RPMI7951 (cell line): ENCODE measurements around the gene PARD3B. TPM values are rescaled to one million over a fixed set of nuclear protein-coding genes. Genes with fewer than 3 reads are reported as not detected.
A peak's percentile ranks its signal among the peaks of the same experiment; 100 is the strongest.

Source experiments
- DNase-seq: peaks from one replicate; pipeline ENCODE4 v3.0.0-alpha.2; 2012; ENCODE audit warnings: low read depth
- total RNA-seq: library from RNA; depleted of rRNA; stranded (reverse); fragments of >200 nt; shearing (Covaris generic); gene quantifications from 2 replicates; pipeline ENCODE4 v1.2.3, GENCODE V29; 2014

Gene PARD3B
- total RNA-seq, 1 experiment from 2014 or later: 0.96 TPM

DNA sequence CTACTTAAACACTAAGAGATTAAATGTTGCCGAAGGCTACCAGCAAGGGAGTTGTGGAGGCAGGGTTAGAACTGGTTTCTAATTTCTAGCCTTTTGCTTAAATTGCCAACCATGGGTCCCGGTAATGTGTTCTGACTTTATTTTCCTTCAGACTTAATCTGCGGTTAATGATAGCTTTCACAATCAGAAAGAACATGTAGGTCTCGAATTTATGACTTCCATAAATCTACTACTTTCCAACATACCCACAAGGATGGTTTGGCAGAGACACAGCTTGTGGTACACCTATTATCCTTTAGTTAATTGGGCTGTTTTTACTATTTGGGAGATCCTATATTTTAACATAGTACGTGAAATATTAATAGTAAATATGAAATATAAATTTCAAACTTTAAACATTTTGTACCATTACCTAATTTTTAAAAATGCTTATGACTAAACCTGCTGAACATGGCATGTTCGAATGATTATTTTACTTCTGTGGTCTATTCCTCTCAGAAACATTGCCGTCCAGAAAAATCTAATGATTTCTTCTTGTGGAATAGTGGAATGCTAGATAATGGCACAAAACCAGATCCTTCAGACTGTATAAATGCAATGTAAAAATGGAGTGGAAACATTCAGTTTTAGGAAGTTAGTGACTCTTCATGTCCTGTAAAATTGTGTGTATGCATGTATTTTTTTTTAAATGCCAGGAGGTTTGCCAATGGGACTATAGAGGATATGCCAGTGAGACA, 41.3 kb downstream of the PARD3B start:
- DNase-seq: no peak

DNA sequence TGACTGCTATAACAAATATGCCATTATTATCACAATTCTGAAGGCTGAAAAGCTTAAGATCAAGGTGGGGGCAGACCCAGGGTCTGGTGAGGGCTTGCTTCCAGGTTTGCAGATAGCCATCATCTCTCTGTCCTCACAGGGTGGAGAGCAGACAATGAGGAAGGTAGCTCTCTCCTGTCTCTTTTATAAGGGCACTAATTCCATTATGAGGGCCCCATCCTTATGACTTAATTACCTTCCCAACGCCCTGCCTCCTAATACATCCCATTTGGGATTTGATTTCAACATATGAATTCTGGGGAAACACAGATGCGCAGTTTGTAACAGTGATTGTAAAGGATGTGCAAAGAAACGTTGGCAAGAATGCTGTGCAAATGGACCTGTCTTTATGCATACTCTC, 44.8 kb downstream of the PARD3B start:
- no peak for DNase-seq

DNA sequence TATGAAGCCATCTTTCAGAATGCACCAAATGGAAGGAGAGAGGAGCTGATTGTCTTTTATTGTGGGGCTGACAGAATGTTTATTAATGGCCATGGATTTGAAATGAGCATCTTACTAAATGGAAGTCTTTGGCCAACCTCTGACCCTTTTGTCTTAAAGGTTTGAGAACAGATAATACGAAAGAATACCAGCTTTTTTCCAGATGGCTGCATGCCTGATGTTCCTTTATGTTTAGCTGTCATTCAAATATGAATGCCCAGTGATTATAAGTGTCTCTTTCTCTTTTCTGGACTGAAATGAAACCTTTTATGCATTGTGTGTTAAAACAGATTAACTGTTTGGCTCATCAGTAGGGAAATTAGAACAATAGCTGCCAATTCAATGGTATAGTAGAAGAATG, 46.0 kb downstream of the PARD3B start:
- DNase-seq: no peak

DNA sequence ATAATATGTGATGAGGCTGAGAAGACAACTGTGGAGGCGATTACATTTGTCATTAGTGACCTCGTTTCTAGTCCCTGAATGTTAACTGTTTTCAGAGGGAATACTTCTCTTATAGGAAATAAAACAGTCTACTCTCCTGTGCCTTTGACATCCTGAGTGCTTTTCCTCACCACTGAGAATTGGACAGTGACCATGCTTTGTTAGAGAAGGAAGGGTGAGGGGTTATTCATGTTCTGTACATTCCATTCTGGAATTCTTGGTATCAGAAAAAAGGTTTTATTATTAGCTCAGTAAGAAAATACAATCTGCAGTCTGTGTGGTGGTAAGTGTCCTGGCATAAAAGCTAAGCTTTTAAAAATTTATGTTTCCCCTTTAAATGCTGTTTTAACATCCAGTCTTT, 58.8 kb downstream of the PARD3B start:
- DNase-seq: no peak

DNA sequence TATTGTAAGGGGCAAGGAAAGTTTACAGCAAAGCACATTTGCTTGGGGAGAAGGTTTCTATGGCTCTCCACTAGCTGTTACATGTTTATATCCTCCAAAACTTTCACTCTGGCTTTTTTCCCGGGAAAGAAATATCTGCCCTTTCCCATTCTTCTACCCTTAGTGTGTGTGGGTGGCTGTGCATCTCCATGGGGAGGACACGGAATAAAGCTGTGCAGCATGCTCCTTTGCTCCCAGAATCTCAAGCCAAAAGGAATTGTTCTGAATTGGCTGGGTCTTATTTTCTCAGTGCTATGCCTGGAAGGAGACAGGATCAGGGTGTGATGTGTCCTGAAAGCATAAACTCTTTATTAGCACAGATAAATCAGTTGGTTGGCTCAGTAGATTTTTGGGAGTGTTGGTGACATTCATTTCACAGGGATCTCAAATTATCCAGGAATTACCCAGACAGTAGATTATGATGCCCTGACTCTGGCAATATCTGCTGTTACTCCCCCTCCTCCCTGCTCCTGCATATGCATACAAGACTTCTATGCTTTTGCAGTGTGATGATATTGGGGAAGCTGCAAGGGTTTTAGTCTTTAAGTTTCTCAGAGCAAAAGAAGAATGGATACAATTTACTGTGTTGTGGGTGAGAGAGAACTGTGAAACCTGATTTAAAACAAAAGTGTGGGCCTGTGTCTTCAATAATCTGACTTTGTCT, 63.1 kb downstream of the PARD3B start:
- DNase-seq: no peak

DNA sequence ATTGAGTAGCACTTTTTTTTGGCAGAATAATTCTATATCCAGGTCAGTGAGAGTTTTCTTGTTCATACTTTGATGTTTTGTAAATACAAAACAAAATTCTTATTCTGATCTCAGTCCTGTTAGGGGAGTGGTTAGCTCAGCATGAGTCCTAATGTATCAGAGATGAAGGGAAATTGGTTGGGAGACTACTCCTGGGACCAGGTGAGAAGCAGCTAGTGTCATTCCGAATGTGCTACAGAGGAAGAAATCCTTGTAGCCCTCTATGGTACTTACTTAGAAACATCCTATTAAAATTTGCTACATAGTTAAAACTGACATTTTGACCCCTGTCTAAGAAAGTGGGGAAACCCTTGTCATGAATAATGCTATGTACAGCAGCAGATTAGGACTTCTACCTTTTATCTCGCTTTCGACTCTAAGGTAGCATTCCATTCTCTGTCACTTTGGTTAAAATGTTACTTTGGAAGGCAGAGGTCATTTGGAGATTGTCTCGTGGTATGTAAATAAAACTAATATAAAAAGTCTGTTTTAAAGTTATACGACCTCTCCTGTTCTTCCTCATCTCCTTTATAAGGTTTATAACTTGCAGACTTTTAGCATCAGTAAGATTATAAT, 65.8 kb downstream of the PARD3B start:
- DNase-seq: no peak

DNA sequence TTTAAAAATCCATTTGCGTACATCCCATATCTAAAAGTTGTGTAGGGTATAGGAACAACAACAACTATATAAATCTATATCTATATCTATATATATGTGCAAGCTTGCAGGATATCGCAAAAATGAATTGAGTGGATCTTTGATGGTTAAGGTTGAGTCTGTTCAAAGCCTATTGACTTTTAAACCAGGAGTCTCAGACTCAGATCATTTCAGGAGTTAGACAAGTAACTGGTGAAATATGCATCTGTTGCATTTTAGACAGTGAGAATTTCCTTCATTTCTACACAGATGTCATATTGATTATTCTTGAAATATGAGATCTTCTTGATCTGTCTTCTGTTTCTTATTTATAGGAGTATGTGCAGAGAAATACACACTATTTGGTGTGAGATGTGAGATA, 66.5 kb downstream of the PARD3B start:
- DNase-seq: no peak

DNA sequence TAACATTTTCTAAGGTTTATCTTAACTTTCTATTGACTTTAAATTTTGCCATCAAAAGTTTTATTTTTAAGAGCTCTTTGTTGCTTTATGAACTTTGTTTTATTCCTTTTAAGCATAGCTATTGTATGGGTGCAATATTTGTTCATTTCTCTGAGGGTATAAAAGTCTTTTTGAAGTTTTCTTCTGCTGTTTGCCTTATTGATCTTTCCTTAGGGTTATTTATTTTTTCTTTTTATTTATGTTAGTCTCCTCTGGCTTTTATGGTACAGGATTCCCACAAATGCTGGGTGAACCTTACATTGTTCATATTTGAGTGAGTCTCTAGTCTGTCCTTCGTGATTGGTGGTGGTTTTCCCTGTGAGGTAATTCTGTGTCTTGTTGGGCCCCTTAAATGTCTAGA, 68.4 kb downstream of the PARD3B start:
- no peak for DNase-seq

DNA sequence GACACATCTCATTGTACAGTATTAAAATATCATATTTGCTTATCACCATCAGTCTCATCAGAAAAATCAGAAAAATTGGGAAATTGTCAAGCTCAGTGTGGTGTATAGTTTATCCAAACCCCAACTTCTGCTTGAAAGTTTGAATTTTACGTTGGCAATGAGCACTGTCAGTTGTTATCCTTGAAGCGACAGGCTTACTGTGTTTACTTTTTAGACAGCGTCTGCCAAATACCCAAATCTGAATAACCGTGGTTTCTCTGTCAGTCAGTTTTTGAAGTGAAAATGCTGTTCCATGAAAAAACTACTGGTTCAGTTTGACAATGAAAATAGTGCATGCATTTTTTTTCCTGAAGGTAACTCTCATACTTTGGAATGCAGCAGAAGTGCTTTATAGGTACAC, 70.2 kb downstream of the PARD3B start:
- DNase-seq: no peak

DNA sequence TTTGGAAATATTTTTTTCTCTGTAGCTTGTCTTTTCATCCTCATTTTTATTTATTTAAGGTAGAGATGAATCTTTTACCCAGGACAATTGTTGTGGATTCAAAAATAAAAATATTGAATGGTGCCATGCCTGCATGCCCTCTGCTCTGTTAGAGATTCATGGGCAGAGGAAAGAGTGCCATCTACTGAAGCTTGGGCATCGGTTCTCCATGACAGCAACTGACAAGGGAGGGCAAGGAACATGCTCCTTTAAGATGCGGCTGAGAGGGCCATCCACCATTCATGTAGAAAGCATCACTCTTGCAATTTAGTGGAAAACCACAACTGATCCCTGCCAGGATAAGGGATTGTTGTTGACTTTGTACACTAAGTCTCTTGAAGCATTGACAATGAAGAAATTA, 79.9 kb downstream of the PARD3B start:
- DNase-seq: peak; percentile 51

DNA sequence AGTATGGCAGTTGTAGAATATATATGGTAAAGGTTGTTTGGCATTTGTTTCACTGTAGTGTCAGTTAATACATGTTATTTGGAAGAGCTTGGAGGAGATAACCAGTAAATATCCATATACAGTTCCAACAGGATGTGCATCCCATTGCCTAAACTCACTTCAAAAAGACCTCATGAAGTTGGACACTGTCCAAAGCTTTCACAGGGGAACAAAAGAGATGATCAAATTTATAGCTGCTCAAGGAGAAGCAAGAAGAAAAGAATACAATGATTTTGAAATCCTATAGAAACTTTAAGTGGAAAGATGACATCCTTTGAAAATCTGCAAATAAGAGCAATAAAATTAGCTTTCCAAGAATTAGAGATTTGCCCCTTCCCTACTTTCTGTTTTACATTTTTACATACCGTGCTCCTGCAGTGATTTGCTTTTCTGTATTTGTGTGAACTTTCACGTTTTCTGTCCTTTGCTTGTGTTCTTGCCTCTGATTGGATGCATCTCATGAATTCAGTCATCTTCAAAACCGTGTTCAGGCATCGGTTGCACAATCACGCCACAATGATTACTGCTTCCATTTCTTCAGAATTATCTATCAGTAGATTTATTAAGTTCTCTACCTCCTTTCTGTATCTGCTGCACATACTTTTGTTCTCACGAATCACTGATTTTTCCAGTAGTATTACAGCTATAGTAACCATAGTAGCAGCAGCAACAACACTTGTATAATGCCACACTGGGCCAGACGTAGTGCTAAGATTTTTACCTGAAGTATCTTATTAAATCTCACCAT, 83.8 kb downstream of the PARD3B start:
- DNase-seq: peak; percentile 39

DNA sequence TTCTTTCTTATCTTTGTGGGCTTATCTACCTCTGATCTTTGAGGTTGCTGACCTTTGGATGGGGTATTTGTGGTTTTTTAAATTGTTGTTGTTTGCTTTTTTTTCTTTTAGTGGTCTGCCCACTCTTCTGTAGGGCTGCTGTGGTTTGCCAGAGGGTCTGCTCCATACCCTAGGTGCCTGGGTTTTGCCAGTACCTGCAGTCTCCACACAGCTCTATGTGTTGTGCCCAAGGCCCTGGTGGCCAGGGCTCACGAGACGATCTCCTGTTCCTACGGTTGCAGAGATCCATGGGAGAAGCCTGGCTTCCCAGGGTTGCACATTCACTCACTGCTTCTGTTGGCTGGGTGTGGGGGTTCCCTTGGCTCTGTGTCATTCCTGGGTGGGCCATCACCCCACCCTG, 87.1 kb downstream of the PARD3B start:
- DNase-seq: no peak

DNA sequence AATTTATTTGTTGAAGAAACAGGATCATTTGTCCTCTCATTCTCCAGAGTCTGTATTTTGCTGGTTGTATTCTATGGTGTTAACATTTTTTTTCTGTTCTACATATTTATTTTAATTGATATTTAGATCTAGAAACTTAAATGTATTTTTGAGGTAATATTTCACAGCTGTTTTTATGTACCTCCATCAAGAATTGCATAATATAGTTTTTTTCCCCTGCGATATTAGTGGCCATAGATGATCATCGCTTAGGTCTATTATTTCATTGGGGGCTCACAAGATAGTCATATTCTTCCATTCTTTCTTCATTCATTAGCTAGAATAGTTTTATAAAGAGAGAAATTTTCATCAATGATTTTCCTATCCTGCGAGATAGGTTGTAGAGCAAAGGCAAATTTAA, 89.3 kb downstream of the PARD3B start:
- no peak for DNase-seq

DNA sequence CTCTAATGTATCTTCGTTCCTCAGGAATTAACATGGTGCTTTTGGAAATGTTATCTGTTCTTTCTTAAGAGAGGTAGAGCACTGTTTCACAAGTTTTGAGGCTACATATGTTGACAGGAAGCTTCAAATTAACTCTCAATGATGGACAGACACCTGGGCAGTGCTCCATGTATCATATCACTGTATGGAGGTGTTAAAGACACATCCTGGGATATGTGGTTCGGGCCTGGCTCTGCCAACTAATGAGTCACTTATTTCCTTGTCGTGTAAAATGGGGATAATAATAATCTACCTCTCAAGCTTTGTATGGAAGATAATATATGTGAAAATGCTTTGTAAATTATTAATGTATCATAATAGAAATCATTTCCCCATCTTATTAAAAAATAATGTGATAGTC, 90.2 kb downstream of the PARD3B start:
- no peak for DNase-seq

DNA sequence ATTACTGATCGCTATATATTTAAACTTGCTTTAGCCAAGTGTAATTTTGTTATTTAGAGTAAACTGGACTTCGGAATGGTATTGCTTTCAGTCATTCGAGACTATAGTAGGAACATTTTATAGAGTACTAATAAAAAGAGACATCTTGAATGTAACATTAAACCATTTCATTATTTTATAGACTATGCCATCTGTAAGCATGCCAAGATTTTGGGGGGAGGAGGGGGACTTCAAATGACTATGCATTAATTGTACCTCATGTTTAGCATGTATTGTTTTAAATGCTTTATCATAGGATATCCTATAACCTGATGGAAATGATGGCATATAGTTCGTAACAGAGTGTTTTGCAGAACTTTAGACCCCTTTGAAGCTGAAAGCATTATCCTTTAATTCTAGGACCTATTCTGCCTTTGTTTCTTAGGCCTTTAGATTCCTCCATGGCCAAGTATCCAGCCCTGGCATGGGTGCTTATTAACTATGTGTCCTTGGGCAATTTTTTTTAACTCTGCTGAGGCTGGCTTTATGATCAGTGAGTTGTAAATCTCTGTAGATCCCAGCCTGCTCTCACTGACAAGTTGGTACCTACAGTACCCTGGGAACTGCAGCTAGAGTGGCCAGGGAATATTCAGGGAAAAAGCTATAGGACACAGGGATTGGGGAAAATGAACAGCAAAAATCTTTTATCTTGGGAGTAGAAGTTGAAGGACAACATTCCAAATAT, 93.4 kb downstream of the PARD3B start:
- DNase-seq: no peak

DNA sequence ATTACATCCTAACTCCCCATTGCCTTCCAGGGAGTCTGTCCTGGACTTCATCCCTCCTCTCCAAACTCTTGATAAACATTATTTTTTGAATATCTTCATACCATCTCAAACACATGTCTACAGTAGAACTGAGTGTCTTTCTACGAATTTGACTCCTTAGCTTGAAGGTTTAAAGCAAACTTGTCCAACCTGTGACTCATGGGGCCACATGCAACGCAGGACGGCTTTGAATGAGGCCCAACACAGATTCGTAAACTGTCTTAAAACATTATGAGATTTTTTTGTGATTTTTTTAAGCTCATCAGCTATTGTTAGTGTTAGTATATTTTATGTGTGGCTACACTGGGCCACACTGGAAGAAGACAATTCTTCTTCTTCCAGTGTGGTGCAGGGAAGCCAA, 98.1 kb downstream of the PARD3B start:
- no peak for DNase-seq

DNA sequence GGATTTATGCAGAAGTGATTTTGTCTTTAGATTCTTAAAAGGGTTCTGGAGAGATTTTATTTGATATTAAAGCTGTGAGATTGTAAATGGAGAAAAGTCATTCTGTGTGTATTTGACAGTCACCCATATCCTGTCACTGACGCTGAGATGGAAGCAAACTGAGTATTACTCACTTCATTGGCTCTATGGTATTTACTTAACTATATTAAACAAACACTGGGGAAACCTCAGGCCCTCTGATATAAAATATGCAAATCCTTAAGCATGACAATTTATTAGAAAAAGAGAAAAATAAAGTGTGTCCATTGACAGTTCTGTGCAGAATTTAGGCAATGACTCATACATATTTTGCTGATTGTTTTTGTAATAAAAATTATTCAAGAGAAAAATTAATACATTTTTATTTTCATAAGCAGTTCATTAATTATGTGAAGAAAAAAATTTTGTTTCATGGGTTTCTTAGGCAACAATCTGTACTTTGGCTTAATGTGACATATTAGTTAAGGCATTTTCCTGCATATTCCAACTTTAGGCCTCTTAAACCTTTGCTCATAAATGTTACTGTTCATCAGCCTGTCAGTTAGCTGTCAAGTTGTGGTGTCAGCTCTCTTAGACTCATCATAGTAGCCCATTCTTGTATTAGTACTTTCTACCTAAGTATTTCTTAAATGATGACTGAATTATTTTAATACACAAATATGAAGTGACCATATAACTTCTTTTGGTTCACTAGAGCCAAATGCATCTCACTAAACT, 99.9 kb downstream of the PARD3B start:
- DNase-seq: no peak

DNA sequence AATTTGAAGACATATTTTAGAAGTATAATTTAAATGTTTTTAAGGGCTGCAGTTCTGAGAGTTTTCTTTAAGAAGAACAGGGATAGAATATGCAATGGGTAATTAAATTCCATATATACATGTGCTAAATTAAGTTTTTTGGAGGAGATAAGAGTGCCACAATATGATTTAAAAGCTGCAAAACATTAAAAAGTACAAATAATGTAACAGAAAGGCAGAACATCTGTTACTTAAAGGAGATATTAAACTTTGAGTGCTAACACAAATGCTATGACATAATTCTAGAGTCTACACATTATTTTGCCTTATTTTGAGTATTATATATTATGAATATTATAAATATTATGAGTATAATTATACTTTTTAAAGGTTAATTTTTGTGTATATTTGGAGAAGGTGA, 102.4 kb downstream of the PARD3B start:
- DNase-seq: no peak

DNA sequence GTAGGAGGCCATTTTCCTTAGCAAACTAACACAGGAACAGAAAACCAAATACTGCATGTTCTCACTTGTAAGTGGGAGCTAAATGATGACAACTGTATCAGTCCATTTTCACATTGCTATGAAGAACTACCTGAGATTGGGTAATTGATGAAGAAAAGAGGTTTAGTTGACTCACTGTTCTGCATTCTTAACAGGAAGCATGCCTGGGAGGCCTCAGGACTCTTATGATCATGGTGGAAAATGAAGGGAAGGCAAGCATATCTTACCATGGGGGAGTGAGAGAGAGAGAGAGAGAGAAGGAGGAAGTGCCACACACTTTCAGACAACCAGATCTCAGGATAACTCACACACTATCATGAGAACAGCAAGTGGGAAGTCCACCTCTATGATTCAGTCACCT, 105.3 kb downstream of the PARD3B start:
- DNase-seq: no peak

DNA sequence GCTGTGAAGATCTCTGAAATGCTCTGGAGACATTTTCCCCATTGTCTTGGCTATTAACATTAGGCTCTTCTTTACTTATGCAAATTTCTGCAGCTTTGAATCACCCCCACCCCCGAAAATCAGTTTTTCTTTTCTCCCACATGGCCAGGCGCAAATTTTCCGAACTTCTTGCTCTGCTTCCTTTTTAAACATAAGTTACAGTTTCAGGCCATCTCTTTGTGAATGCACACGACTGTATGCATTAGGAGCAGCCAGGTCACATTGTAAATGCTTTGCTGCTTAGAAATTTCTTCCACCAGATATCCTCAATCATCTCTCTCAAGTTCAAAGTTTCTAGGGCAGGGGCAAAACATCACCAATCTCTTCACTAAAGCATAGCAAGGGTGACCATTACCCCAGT, 106.8 kb downstream of the PARD3B start:
- no peak for DNase-seq

DNA sequence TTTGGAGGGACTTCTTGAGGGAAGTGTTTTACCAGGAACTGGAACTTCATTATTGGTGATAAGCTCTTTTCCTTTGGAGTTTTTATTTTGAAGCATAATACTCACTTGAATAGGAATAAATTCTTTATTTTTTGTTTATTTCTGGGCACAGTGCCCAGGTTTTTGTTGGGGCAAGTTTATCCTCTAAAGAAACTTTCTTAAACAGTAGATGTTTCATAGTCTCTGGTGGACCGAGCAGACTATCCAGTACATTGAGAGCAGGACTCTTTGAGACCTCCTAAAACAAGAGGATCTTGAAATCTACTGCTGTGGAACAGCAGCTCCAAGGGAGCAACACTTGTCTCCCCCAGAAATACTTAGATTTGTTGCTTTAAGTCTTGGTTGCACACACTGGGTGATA, 109.4 kb downstream of the PARD3B start:
- no peak for DNase-seq
